NCI-H1930 (cell line): ENCODE measurements around the gene PHLDA1.

Experiments used
- DNase-seq, 2 experiments: peaks; one replicate each; lab custom pipeline; 2025; lab: John Stamatoyannopoulos, UW

The PHLDA1 gene

GRCh38 chr12:76037130-76038103 lies 5.8 kb upstream of the PHLDA1 start:
- peak in 1 of 2 experiments; percentile 37 for DNase-seq

GRCh38 chr12:76035045-76035444 lies 3.5 kb upstream of the PHLDA1 start:
- no peak for DNase-seq

- no peak for DNase-seq
These were observed 1.8 kb upstream of the PHLDA1 start for GRCh38 chr12:76033081-76034011.

- DNase-seq: no peak
These were observed 736 bp upstream of the PHLDA1 start for GRCh38 chr12:76032043-76032981.

GRCh38 chr12:76031081-76031413 lies 529 bp downstream of the PHLDA1 start:
- no peak for DNase-seq

DNA sequence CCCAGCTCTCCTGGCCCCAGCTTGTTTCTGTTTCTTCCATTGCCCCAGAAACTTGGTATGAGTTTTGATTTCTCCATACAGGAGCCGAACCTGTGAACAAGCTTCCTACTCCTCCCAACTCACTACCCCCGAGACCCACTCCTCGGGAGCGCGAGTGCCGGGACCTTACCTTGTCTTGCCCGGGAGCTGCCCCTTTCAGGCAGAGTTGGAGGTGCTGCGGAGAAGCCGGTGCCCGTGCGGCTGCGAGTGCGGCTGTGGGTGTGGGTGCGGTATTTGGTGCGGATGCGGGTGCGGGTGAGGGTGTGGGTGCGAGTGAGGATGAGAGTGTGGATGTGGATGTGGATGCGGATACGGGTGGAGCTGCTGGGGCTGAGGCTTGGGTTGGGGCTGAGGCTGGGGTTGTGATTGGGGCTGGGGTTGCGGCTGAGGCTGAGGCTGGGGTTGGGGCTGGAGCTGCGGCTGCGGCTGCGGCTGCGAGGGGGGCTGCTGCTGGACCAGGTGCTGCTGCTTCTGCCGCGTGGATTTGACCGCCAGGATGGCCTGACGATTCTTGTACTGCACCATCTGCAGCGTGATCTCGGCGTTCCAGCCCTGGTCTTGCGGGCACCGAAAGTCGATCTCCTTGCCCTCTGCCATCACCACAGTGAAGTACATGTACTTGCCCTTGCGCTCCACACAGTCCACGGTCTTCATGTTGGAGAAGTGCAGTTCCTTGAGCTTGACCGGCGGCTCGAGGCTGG lies 1.1 kb downstream of the PHLDA1 start:
- peak; percentile 17 to 29 for DNase-seq

- DNase-seq: no peak
These were observed 1.6 kb downstream of the PHLDA1 start for GRCh38 chr12:76029982-76030340.

GRCh38 chr12:76028571-76029277 lies 2.9 kb downstream of the PHLDA1 start:
- DNase-seq: no peak

DNA sequence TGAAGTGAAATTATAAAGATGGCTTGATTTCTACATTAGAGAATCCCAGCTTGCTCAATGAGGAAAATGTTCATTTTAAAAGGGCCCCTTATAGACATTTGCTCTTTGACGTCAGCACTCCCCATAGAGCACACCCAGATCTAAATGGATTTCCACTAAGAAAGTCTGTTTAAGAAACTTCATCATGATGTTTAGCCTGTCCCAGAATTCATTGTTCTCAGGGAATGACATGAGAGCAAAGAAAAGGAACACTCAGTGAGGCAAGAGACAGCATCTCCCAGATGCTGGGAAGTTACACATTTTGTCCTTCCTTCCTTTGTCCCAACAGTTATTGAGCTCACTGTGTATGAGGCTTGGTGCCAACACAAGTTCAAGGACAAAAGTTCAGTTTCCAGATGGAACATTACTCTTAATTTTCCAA lies 4.9 kb downstream of the PHLDA1 start:
- DNase-seq: no peak

- no peak for DNase-seq
These were observed 5.7 kb downstream of the PHLDA1 start for GRCh38 chr12:76025601-76026575.

- no peak for DNase-seq
These were observed 6.5 kb downstream of the PHLDA1 start for GRCh38 chr12:76024942-76025600.

GRCh38 chr12:76024102-76024781 lies 7.3 kb downstream of the PHLDA1 start:
- DNase-seq: no peak

GRCh38 chr12:76023069-76023690 lies 8.4 kb downstream of the PHLDA1 start:
- no peak for DNase-seq

DNA sequence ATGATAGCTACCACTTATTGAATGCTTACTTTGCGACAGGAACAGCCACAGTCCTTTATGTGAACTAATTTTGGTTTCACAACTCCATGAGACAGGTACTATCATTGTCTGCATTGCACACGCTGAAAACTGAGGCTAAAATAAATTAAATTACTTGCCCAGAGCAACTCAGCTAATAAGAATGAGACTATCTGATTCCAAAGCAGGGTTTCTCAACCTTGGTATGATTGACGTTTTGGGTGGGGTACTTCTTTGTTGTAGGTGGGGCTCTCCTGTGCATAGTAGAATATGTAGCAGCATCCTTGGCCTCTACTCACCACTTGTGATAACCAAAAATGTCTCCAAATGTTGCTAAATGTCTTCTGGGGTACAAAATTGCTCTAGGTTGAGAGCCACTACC lies 9.1 kb downstream of the PHLDA1 start:
- peak in 1 of 2 experiments; percentile 45 for DNase-seq

DNA sequence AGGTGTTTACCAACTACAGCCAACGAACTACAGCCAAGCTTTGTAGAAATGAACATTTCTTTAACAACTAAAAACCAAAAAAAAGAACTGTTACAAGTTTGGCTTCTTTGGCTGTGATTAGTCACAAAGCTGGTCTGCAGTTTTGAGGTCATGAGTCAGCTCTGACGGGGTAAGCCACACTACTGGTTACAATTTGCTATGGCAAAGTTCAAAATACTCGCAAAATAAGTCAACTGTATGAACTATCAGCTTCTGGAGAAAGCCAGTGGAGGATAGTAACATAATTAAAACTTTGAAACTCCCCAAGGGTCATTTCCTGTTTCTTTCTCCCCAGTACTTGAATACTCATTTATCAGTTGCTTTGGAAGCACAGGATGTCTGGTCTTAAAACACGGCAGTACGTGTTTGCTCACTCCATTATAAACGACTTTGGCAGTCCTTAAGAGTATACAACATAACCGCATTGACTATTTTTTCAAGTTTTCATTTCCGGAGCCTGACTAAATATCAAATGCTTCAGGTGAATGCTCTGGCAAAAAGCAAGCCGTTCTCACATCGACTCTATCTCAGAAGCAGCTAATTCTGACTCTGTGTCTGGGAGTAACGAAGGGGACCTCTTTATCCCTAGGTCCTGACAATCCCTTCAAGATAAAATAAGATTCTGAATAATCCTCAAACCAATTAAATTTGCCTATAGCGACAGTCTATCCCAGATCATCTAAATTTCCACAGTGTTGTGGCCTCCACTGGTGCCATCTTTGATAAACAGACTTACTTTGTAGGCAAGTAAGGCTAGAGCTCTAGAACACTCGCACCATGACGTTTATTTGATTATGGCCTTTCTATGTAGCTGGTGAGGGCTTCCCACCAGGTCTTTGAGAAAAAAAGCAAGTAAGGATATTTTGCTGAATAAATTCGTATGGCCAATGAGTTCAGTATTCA lies 10.6 kb downstream of the PHLDA1 start:
- no peak for DNase-seq

DNA sequence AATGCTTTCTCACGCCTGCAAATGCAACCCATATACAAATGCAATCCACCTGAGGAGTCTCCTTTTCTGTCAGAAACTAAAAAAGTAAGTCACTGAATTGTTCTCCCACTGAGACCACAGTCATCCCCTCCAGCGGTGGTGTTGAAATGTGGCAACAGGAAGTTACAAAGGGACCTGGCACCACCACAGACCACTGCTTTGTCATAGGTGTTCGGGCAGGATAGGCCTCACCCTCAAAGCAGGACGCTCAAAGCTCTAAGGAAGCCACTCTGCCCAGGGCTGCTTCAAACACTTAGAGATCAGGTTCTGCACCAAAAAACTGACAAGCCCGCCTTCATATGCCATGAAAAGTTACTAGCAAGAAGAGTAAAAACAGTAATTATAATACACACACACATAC lies 11.3 kb downstream of the PHLDA1 start:
- no peak for DNase-seq
